OCI-LY7 (cell line): Measurements from ENCODE around the gene HOXC10.

Source experiments
- EZH2phosphoT487 ChIP-seq: fragments of 200-600 bp; sonication (generic); IDR thresholded peaks from 2 replicates; pipeline ENCODE4 v1.6.1; 2018; ENCODE audit warnings: low read depth, borderline replicate concordance, mild to moderate bottlenecking, mixed run types, antibody characterized with exemption, low read length, moderate library complexity, mixed read lengths
- TF ChIP-seq, protein P1 (sequence below): fragments of 200-600 bp; sonication (generic); conservative IDR thresholded peaks from 2 replicates; pipeline ENCODE4 v1.5.1; 2014; ENCODE audit warnings: mild to moderate bottlenecking, antibody characterized with exemption, low read length, moderate library complexity, mixed read lengths

DNA sequence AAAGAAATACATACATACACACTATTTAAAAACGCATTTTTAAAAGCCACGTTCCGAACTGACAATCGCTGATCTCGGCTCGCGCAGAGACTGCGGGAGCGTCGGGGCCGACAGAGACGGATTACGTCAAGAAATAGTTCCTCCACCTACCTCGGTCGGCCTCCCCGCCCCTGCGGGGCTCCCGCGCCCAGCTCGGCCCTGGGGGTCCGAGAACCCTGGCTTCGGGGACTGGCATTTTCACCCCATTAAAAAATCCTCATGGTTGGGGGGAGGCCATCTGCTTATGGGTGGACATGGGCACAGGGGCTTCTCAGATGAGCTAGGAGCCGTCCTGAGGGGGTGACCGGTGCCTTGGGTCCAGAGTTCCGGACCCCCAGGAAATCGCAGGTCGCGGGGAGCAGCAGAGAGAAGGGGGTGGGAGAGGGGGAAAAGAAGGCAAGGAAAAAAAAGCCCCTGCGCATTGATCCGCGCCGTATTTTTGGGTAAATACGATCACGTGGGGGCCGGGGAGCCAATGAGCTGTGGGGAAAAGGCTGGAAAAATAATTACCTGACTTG is 14.7 kb downstream of the HOXC10 start:
- TF ChIP-seq, protein P1, sequence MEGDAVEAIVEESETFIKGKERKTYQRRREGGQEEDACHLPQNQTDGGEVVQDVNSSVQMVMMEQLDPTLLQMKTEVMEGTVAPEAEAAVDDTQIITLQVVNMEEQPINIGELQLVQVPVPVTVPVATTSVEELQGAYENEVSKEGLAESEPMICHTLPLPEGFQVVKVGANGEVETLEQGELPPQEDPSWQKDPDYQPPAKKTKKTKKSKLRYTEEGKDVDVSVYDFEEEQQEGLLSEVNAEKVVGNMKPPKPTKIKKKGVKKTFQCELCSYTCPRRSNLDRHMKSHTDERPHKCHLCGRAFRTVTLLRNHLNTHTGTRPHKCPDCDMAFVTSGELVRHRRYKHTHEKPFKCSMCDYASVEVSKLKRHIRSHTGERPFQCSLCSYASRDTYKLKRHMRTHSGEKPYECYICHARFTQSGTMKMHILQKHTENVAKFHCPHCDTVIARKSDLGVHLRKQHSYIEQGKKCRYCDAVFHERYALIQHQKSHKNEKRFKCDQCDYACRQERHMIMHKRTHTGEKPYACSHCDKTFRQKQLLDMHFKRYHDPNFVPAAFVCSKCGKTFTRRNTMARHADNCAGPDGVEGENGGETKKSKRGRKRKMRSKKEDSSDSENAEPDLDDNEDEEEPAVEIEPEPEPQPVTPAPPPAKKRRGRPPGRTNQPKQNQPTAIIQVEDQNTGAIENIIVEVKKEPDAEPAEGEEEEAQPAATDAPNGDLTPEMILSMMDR: no peak
- 0 out of 2 replicates have a peak, but pooled peaks have one; percentile 34 for TF ChIP-seq EZH2phosphoT487
